Measurements from ENCODE around the gene HCAR1.
"Not testable (repeated sequence)": the region's sequence is repeated elsewhere in the genome, so short reads cannot be mapped to it uniquely, and the experiment has no call there.

The HCAR1 gene

DNA sequence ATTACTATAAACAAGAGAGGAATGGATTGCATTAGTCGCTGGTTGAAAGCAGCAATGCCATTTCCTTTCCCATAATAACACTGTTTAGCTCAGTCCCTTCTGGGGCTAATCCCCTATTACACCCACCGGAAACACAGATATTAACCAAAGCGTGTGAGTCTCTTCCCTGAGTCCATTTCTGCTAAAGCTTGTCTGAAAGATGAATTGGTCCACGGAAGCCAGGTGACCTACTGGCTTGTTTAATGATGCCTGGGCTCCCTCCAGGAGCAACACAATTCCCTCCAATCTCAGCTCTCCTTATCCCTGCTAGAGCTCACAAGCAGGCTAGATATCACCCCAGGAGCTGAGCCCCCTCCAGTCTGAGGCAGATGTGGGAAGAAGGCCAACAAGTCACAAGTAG is 29.2 kb downstream of the HCAR1 start:
- H3K27ac ChIP-seq, result not testable (repeated sequence)

DNA sequence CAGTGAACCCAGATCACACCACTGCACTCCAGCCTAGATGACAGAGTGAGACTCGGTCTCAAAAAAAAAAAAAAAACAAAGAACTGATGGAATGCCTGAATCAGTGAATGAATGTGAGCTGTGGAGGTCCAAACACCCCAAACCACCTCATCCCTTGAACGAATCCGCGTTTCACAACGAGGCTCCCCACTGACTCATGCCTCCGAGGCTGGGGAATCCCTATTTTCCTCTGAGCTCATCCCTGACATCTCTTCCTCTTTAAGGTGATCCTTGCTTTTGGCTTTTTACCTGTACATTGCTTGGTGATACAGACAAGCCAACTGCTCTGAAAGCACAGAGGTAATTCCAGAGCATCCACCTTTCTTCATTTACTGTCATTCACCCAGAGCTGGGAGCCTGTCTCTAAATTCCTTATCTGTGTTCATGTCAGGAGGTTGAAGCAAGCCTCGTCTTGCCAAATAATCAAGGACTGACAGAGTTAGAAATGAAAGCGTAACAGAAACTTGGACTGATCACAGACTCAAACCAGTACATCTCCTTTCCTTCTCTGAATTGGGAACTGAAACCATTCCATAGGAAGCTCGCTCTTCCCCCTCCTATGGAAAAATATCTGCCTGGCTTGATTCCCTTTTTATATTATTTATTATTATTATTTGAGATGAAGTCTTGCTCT is 30.5 kb downstream of the HCAR1 start:
- H3K27ac ChIP-seq, result not testable (repeated sequence)

GRCh38 chr12:122696922-122697321 is 33.7 kb downstream of the HCAR1 start:
- H3K27ac ChIP-seq, result not testable (repeated sequence)

DNA sequence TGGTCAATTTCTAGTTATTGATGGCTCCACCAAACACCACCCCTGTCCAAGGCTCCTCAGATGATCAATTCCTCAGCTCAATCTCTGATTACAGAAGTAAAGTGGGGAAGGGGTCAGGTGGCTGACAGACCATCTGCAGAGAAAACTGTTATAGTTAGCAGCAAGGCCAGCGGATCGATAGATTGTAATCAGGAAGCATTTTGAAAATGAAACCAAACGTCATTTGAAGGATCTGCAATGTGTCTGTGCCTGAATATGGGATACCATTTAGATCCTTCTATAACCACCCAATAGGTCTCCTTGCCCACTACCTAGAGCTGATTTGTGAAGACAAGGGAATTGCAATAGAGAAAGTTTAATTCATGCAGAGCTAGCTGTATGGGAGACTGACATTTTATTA is 39.1 kb downstream of the HCAR1 start:
- H3K27ac ChIP-seq, result no peak overlapping the region

GRCh38 chr12:122688291-122688690 is 42.4 kb downstream of the HCAR1 start:
- TF ChIP-seq, protein P1, sequence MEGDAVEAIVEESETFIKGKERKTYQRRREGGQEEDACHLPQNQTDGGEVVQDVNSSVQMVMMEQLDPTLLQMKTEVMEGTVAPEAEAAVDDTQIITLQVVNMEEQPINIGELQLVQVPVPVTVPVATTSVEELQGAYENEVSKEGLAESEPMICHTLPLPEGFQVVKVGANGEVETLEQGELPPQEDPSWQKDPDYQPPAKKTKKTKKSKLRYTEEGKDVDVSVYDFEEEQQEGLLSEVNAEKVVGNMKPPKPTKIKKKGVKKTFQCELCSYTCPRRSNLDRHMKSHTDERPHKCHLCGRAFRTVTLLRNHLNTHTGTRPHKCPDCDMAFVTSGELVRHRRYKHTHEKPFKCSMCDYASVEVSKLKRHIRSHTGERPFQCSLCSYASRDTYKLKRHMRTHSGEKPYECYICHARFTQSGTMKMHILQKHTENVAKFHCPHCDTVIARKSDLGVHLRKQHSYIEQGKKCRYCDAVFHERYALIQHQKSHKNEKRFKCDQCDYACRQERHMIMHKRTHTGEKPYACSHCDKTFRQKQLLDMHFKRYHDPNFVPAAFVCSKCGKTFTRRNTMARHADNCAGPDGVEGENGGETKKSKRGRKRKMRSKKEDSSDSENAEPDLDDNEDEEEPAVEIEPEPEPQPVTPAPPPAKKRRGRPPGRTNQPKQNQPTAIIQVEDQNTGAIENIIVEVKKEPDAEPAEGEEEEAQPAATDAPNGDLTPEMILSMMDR (conservative IDR thresholded peaks at IDR 0.05), result no peak
- TF ChIP-seq ZFX (IDR thresholded peaks at IDR 0.05), result no peak

More for the DNA sequence above, 39.1 kb downstream of the HCAR1 start:
- TF ChIP-seq ZFX (IDR thresholded peaks at IDR 0.05), result no peak
- TF ChIP-seq, protein P1 (conservative IDR thresholded peaks at IDR 0.05), result no peak

GRCh38 chr12:122687086-122687485 is 43.6 kb downstream of the HCAR1 start:
- no peak for TF ChIP-seq ZFX (IDR thresholded peaks at IDR 0.05)
- TF ChIP-seq, protein P1 (conservative IDR thresholded peaks at IDR 0.05), result no peak
- H3K27ac ChIP-seq, result no peak overlapping the region

More at GRCh38 chr12:122688291-122688690, 42.4 kb downstream of the HCAR1 start:
- H3K27ac ChIP-seq, result no peak overlapping the region

DNA sequence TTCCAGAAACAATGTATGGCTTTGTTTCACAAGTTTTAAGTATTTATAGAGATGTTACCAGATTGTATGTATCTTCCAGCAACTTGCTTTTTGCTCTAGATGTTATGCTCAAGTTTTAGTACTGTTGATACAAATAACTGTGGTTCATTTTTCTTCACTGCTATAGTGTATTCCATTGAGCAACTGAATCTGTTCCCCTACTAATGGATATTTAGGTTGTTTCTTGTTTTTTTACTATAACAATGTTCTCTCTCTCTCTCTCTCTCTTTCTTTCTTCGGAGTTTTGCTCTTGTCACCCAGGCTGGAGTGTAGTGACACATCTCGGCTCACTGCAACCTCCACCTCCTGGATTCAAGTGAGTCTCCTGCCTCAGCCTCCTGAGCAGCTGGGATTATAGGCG is 44.1 kb downstream of the HCAR1 start:
- H3K27ac ChIP-seq, result no peak overlapping the region
- no peak for TF ChIP-seq ZFX (IDR thresholded peaks at IDR 0.05)
- TF ChIP-seq, protein P1 (conservative IDR thresholded peaks at IDR 0.05), result no peak

- no peak overlapping the region for H3K27ac ChIP-seq
- no peak for TF ChIP-seq ZFX (IDR thresholded peaks at IDR 0.05)
- TF ChIP-seq, protein P1 (conservative IDR thresholded peaks at IDR 0.05), result no peak
Observed at GRCh38 chr12:122684297-122684813, 46.3 kb downstream of the HCAR1 start.

GRCh38 chr12:122681814-122682213 is 48.8 kb downstream of the HCAR1 start:
- no peak overlapping the region for H3K27ac ChIP-seq
- TF ChIP-seq ZFX (IDR thresholded peaks at IDR 0.05), result no peak
- TF ChIP-seq, protein P1 (conservative IDR thresholded peaks at IDR 0.05), result no peak

DNA sequence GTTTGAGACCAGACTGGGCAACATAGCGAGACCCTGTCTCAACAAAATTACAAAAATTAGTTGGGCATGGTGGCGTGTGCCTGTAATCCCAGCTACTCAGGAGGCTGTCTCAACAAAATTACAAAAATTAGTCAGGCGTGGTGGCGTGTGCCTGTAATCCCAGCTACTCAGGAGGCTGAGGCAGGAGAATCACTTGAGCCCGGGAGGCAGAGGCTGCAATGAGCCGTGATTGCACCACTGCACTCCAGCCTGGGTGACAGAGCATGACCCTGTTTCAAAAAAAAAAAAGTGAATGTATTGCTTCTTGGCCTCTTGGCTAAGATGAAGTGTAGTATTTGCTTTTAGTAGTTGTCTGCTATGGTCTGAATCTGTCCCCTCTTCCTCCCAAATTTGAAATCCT is 49.7 kb downstream of the HCAR1 start:
- not testable (repeated sequence) for H3K27ac ChIP-seq

DNA sequence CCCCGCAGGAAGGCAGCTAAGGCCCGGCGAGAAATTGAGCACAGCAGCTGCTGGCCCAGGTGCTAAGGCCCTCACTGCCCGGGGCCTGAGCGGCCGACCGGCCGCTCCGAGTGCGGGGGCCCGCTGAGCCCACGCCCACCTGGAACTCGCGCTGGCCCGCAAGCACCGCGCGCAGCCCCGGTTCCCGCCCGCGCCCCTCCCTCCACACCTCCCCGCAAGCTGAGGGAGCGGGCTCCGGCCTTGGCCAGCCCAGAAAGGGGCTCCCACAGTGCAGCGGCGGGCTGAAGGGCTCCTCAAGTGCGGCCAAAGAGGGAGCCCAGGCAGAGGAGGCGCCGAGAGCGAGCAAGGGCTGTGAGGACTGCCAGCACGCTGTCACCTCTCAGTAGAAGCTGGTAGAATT is 53.9 kb downstream of the HCAR1 start:
- H3K27ac ChIP-seq, result not testable (repeated sequence)

All from C4-2B (cell line).